ENCODE data around the gene SESTD1. TPM values are rescaled to one million over a fixed set of nuclear protein-coding genes. Genes with fewer than 3 reads are reported as not detected.
A peak's percentile ranks its signal among the peaks of the same experiment; 100 is the strongest.

SESTD1 gene
- total and polyA plus RNA-seq, 2 of the 13 experiments (the other 11 are each of a cell fraction or from before 2014, with no cell fraction given): 74.4 to 101 TPM

GRCh38 chr2:179218848-179219594 lies 45.6 kb downstream of the SESTD1 start (continued):
- TF ChIP-seq ZNF770 (CRISPR knock-in tag; IDR thresholded peaks at IDR 0.05): no peak
- no peak for TF ChIP-seq PHF20 (CRISPR knock-in tag; IDR thresholded peaks at IDR 0.05)
- 0 out of 2 replicates have a peak, but pooled peaks have one; percentile 16 for TF ChIP-seq PAXIP1 (CRISPR knock-in tag; conservative IDR thresholded peaks at IDR 0.05)
- TF ChIP-seq TEAD2 (CRISPR knock-in tag; IDR thresholded peaks at IDR 0.05): no peak
- TF ChIP-seq ZNF75D (CRISPR knock-in tag; IDR thresholded peaks at IDR 0.05; ENCODE audit: borderline replicate concordance): no peak
- no peak for TF ChIP-seq ZNF883 (CRISPR knock-in tag; IDR thresholded peaks at IDR 0.05; ENCODE audit: not compliant biosample characterization)
- no peak for TF ChIP-seq ZBTB20 (CRISPR knock-in tag; IDR thresholded peaks at IDR 0.05; ENCODE audit: borderline replicate concordance, low read depth)
- TF ChIP-seq PRDM10 (CRISPR knock-in tag; IDR thresholded peaks at IDR 0.05; ENCODE audit: low read depth): 0 out of 2 replicates have a peak, but pooled peaks have one; percentile 46
- peak; percentile 96 for TF ChIP-seq STAG1 (CRISPR knock-in tag; IDR thresholded peaks at IDR 0.05)
- TF ChIP-seq NCOA1 (CRISPR knock-in tag; IDR thresholded peaks at IDR 0.05): no peak
- TF ChIP-seq RFX3 (CRISPR knock-in tag; IDR thresholded peaks at IDR 0.05): no peak
- TF ChIP-seq PCBP1 (IDR thresholded peaks at IDR 0.05; ENCODE audit: borderline replicate concordance, low read depth, low read length): no peak
- no peak for TF ChIP-seq GTF3A (CRISPR knock-in tag; conservative IDR thresholded peaks at IDR 0.05)
- no peak for TF ChIP-seq TRAFD1 (CRISPR knock-in tag; IDR thresholded peaks at IDR 0.05; ENCODE audit: borderline replicate concordance)
- TF ChIP-seq SMARCC2 (IDR thresholded peaks at IDR 0.05): no peak
- no peak for TF ChIP-seq MYC (CRISPR knock-in tag; IDR thresholded peaks at IDR 0.05; ENCODE audit: borderline replicate concordance)

All from HepG2 (cell line).